ENCODE results near the gene IFNA13.
"Not testable (repeated sequence)": the region's sequence is repeated elsewhere in the genome, so short reads cannot be mapped to it uniquely, and the experiment has no call there.

IFNA13 gene

GRCh38 chr9:21392270-21392669 lies 24.4 kb upstream of the IFNA13 start:
- H3K4me3 ChIP-seq (ENCODE audit: low read depth, low read length): no peak overlapping the region
- peak; percentile 24 for TF ChIP-seq CTCF (IDR thresholded peaks at IDR 0.05; ENCODE audit: insufficient read depth, low read depth, low read length, missing control alignments)
- DNase-seq (ENCODE audit: low read depth): peak; percentile 68

- no peak within 1 kb of the TSS for H3K4me3 ChIP-seq (ENCODE audit: low read depth, low read length)
- no peak for TF ChIP-seq CTCF (IDR thresholded peaks at IDR 0.05; ENCODE audit: insufficient read depth, low read depth, low read length, missing control alignments)
- peak; percentile 24 for DNase-seq (ENCODE audit: low read depth)
Observed at GRCh38 chr9:21385131-21385670, 17.3 kb upstream of the IFNA13 start, which contains the start of gene IFNA2. Gene IFNA2 (minus strand): TSS chr9:21385398. CDS start chr9:21385329, 69 bp downstream.

GRCh38 chr9:21383627-21384026 lies 15.8 kb upstream of the IFNA13 start:
- TF ChIP-seq CTCF (IDR thresholded peaks at IDR 0.05; ENCODE audit: insufficient read depth, low read depth, low read length, missing control alignments): no peak
- DNase-seq (ENCODE audit: low read depth): no peak
- H3K4me3 ChIP-seq (ENCODE audit: low read depth, low read length): no peak overlapping the region

- peak; percentile 90 for DNase-seq (ENCODE audit: low read depth)
- no peak for TF ChIP-seq CTCF (IDR thresholded peaks at IDR 0.05; ENCODE audit: insufficient read depth, low read depth, low read length, missing control alignments)
- peak overlapping the region; percentile 28 for H3K4me3 ChIP-seq (ENCODE audit: low read depth, low read length)
Observed at GRCh38 chr9:21381448-21382339, 13.8 kb upstream of the IFNA13 start.

GRCh38 chr9:21371467-21371866 lies 3.6 kb upstream of the IFNA13 start:
- DNase-seq (ENCODE audit: low read depth); H3K4me3 ChIP-seq (ENCODE audit: low read depth, low read length): not testable (repeated sequence)

GRCh38 chr9:21367169-21367568 lies 688 bp downstream of the IFNA13 start:
- peak; percentile 41 for DNase-seq (ENCODE audit: low read depth)
- H3K4me3 ChIP-seq (ENCODE audit: low read depth, low read length): not testable (repeated sequence)

GRCh38 chr9:21362287-21362686 lies 5.6 kb downstream of the IFNA13 start:
- no peak for DNase-seq (ENCODE audit: low read depth)
- H3K4me3 ChIP-seq (ENCODE audit: low read depth, low read length): no peak overlapping the region
- TF ChIP-seq CTCF (IDR thresholded peaks at IDR 0.05; ENCODE audit: insufficient read depth, low read depth, low read length, missing control alignments): no peak
